NCI-H1048 (cell line): ENCODE measurements around the gene BCL2L14.
"Not testable (repeated sequence)": the region's sequence is repeated elsewhere in the genome, so short reads cannot be mapped to it uniquely, and the experiment has no call there.

ENCODE experiments used
- DNase-seq: peaks from one replicate; lab custom pipeline; 2025; lab: John Stamatoyannopoulos, UW

The BCL2L14 gene

GRCh38 chr12:12108441-12109058, 37.8 kb downstream of the BCL2L14 start:
- DNase-seq = no peak

GRCh38 chr12:12110923-12111555, 40.3 kb downstream of the BCL2L14 start:
- not testable (repeated sequence) for DNase-seq

GRCh38 chr12:12115514-12115913, 44.8 kb downstream of the BCL2L14 start:
- no peak for DNase-seq

GRCh38 chr12:12116677-12117076, 45.9 kb downstream of the BCL2L14 start:
- no peak for DNase-seq

- DNase-seq = no peak
Observed at GRCh38 chr12:12121061-12121460, 50.3 kb downstream of the BCL2L14 start.

- no peak for DNase-seq
Observed at GRCh38 chr12:12123036-12123604, 52.4 kb downstream of the BCL2L14 start.

- no peak for DNase-seq
Observed at GRCh38 chr12:12126551-12126950, 55.8 kb downstream of the BCL2L14 start.

- DNase-seq = no peak
Observed at GRCh38 chr12:12127304-12127703, 56.6 kb downstream of the BCL2L14 start.

GRCh38 chr12:12128670-12129069, 57.9 kb downstream of the BCL2L14 start:
- DNase-seq = no peak

GRCh38 chr12:12133259-12133658, 62.5 kb downstream of the BCL2L14 start:
- DNase-seq = no peak

GRCh38 chr12:12133785-12134184, 63.0 kb downstream of the BCL2L14 start:
- DNase-seq = no peak

- no peak for DNase-seq
Observed at GRCh38 chr12:12138203-12139154, 67.7 kb downstream of the BCL2L14 start.

- no peak for DNase-seq
Observed at GRCh38 chr12:12141000-12141399, 70.3 kb downstream of the BCL2L14 start.

- DNase-seq = not testable (repeated sequence)
Observed at GRCh38 chr12:12144531-12144930, 73.8 kb downstream of the BCL2L14 start.

- DNase-seq = no peak
Observed at GRCh38 chr12:12147111-12147510, 76.4 kb downstream of the BCL2L14 start.
